Muscle of leg (tissue), 11 donors: ENCODE data around the gene PRKCZ. TPM values are rescaled to one million over a fixed set of nuclear protein-coding genes. Genes with fewer than 3 reads are reported as not detected.

ENCODE experiments used
- DNase-seq: peaks from one replicate; pipeline ENCODE4 v3.0.0; 2013
- H3K27ac ChIP-seq: one replicate; pipeline ENCODE4 v1.5.1; 2013; ENCODE audit warnings: mild to moderate bottlenecking, low read length, control low read depth
- H3K27me3 ChIP-seq: one replicate; pipeline ENCODE4 v1.6.1; 2013; ENCODE audit warnings: low read length; ENCODE audit not compliant: control insufficient read depth, insufficient read depth
- H3K36me3 ChIP-seq: one replicate; pipeline ENCODE4 v1.6.1; 2013; ENCODE audit warnings: low read length; ENCODE audit not compliant: control insufficient read depth, insufficient read depth
- H3K4me1 ChIP-seq: one replicate; pipeline ENCODE4 v1.6.1; 2013; ENCODE audit warnings: low read length; ENCODE audit not compliant: control insufficient read depth, insufficient read depth
- H3K4me3 ChIP-seq: one replicate; pipeline ENCODE4 v1.5.1; 2013; ENCODE audit warnings: low read length, control low read depth
- H3K9me3 ChIP-seq: replicated peaks from 2 replicates; pipeline ENCODE4 v1.6.1; 2013; ENCODE audit warnings: low read depth, low read length; ENCODE audit not compliant: control insufficient read depth
- WGBS: methylation state at CpG from one replicate; pipeline ENCODE4 v1.1.5; 2013; ENCODE audit warnings: missing lambda C conversion rate; ENCODE audit not compliant: insufficient coverage; 5-methylcytosine and 5-hydroxymethylcytosine counted together
- polyA plus RNA-seq, 8 donors: library from polyadenylated mRNA; unstranded; fragments of 120-200 nt; gene quantifications; one replicate each; pipeline versions ENCODE4 v1.2.1 to v1.2.3, GENCODE V29; 2013; ENCODE audit warnings: inconsistent platforms in 1 of 8, low replicate concordance in 1 of 8; ENCODE audit not compliant: insufficient read length in 8 of 8, insufficient read depth in 1 of 8
- total RNA-seq: library from RNA; stranded (reverse); fragments of 120-200 nt; gene quantifications from one replicate; pipeline ENCODE4 v1.2.4, GENCODE V29; 2013

Gene PRKCZ
- total and polyA plus RNA-seq, 9 donors, result 4.0 to 10.5 (median 5.7) TPM

DNA sequence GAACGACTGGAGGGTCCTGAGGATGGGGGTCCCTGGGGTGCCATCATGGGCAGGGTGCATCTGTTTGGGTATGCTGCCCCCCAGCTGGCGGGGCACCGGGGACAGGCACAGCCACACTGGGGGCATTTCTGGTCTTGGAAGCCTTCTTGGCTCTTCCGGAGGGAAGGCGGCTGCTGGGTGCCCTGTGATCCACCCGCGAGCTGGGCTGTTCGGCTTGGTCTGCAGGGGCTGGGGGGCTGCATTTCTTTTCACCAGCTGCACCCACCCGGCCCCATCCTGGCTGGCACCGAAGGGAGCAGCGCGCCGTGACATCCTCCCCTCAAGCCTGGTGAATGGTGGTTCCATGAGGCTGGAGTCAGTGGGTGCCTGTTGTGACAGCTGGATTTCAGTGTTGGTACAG, 132.2 kb downstream of the PRKCZ start:
- H3K9me3 ChIP-seq, result no peaks in the 10 kb centered on the region
- H3K36me3 ChIP-seq, result peaks cover 16% of the 10 kb centered on the region
- 89% methylated on average over 12 of the region's 13 CpGs for WGBS
- H3K4me1 ChIP-seq, result peaks cover 16% of the 10 kb centered on the region
- no peaks in the 10 kb centered on the region for H3K27me3 ChIP-seq
- H3K4me3 ChIP-seq, result no peak overlapping the region
- DNase-seq, result no peak
- no peak overlapping the region for H3K27ac ChIP-seq

- Histone ChIP-seq H3K4me3 (no peak overlapping the region), H3K27ac (no peak overlapping the region), H3K36me3 (peaks cover 16% of the 10 kb centered on the region), H3K9me3 (no peaks in the 10 kb centered on the region), H3K4me1 (peaks cover 15% of the 10 kb centered on the region), H3K27me3 (no peaks in the 10 kb centered on the region)
- DNase-seq, result no peak
- 90% methylated on average over 15 of the region's 15 CpGs for WGBS
Observed at GRCh38 chr1:2183937-2184334, 133.7 kb downstream of the PRKCZ start.

DNA sequence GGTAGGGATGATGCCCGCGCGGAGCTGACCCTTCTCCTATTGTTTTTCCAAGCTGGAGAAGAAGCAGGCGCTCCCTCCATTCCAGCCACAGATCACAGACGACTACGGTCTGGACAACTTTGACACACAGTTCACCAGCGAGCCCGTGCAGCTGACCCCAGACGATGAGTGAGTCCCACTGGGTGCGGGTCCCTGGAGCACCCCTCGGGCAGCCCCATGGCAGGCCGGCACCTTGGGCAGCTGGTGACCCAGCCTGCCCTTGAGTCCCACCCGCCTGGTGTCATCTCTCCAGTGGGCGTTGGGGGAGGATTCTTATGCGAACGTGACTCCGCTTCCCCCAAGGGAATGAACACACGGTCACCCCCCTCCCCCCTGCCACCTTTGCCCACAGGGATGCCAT, 134.3 kb downstream of the PRKCZ start:
- DNase-seq, result no peak
- Histone ChIP-seq H3K36me3 (peaks cover 16% of the 10 kb centered on the region), H3K27ac (no peak overlapping the region), H3K4me3 (no peak overlapping the region), H3K9me3 (no peaks in the 10 kb centered on the region), H3K4me1 (peaks cover 14% of the 10 kb centered on the region), H3K27me3 (no peaks in the 10 kb centered on the region)
- WGBS, result 91% methylated on average over 15 of the region's 18 CpGs

GRCh38 chr1:2184934-2185333, 134.7 kb downstream of the PRKCZ start:
- Histone ChIP-seq H3K4me1 (peaks cover 14% of the 10 kb centered on the region), H3K27ac (no peak overlapping the region), H3K9me3 (no peaks in the 10 kb centered on the region), H3K27me3 (no peaks in the 10 kb centered on the region), H3K4me3 (no peak overlapping the region), H3K36me3 (peaks cover 16% of the 10 kb centered on the region)
- no peak for DNase-seq
- WGBS, result 93% methylated on average over 33 of the region's 33 CpGs

- DNase-seq, result no peak
- peaks cover 21% of the 10 kb centered on the region for H3K4me1 ChIP-seq
- no peaks in the 10 kb centered on the region for H3K9me3 ChIP-seq
- WGBS, result 92% methylated on average over 29 of the region's 38 CpGs
- peaks cover 18% of the 10 kb centered on the region for H3K36me3 ChIP-seq
- H3K27ac ChIP-seq, result no peak overlapping the region
- H3K27me3 ChIP-seq, result no peaks in the 10 kb centered on the region
- H3K4me3 ChIP-seq, result no peak overlapping the region
Observed at GRCh38 chr1:2185880-2186855, 136.0 kb downstream of the PRKCZ start.

DNA sequence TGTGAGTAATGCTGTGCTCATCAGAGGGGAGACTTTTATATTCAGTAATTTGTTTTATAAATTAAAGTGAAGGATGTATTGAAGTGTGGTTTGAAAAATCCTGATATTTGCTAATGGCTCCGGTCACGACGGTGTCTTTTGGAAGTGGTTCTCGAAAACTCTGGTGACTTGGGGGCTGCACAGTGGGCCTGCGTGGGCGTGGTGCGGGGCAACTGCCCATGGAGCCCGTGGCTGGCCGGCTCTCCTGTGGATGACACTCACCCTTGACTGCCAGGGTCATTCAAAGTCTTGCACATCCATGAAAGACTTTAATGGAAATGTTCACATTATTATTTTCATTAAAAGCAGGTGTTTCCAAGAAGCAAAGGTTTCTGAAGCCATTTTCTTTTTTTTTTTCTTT, 136.7 kb downstream of the PRKCZ start:
- WGBS, result 93% methylated on average over 7 of the region's 9 CpGs
- Histone ChIP-seq H3K4me1 (peaks cover 25% of the 10 kb centered on the region), H3K36me3 (peaks cover 18% of the 10 kb centered on the region), H3K27ac (no peak overlapping the region), H3K9me3 (no peaks in the 10 kb centered on the region), H3K27me3 (no peaks in the 10 kb centered on the region), H3K4me3 (no peak overlapping the region)
- no peak for DNase-seq

DNA sequence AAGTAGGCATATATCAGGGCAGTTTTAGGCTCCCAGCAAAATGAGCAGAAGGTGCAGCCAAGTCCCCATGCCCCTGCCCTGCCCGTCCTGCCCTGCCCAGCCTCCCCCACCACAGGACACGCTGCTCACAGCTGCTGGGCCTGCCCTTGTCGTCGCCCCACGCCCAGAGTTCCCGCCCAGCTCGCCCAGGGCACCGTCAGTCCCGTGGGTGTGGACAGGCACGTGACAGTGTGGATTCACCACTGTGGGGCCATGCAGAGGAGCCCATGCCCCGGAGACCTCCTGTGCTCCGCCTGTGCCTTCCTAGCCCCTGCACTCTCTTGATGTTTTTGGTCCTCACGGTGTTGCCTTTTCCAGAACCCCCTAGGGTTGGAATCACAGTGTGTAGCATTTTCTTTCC, 137.4 kb downstream of the PRKCZ start:
- DNase-seq, result no peak
- peaks cover 32% of the 10 kb centered on the region for H3K4me1 ChIP-seq
- H3K4me3 ChIP-seq, result no peak overlapping the region
- 67% methylated on average over 12 of the region's 13 CpGs for WGBS
- no peak overlapping the region for H3K27ac ChIP-seq
- no peaks in the 10 kb centered on the region for H3K27me3 ChIP-seq
- no peaks in the 10 kb centered on the region for H3K9me3 ChIP-seq
- peaks cover 18% of the 10 kb centered on the region for H3K36me3 ChIP-seq

DNA sequence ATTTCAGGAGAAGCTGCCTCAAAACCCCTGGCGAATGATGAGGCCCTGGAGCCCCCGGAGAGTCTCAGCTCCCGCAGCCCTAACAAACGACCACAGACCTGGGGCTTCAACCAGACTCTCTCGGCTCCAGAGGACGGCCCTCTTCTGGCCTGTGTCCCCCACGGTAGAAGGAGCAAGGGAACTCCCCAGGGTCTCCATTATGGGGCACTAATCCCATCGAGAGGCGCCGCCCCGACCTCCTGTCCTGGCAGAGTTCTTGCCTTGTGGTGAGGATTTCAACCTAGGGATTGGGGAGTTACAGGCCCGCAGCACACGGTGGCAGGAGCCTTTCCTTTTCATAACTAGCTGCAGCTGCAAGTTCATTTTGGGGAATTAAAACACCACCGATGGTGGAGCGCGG, 138.1 kb downstream of the PRKCZ start:
- Histone ChIP-seq H3K36me3 (peaks cover 18% of the 10 kb centered on the region), H3K27me3 (no peaks in the 10 kb centered on the region), H3K9me3 (no peaks in the 10 kb centered on the region), H3K4me3 (no peak overlapping the region), H3K27ac (no peak overlapping the region), H3K4me1 (peaks cover 37% of the 10 kb centered on the region)
- DNase-seq, result no peak
- WGBS, result 74% methylated on average over 11 of the region's 16 CpGs

DNA sequence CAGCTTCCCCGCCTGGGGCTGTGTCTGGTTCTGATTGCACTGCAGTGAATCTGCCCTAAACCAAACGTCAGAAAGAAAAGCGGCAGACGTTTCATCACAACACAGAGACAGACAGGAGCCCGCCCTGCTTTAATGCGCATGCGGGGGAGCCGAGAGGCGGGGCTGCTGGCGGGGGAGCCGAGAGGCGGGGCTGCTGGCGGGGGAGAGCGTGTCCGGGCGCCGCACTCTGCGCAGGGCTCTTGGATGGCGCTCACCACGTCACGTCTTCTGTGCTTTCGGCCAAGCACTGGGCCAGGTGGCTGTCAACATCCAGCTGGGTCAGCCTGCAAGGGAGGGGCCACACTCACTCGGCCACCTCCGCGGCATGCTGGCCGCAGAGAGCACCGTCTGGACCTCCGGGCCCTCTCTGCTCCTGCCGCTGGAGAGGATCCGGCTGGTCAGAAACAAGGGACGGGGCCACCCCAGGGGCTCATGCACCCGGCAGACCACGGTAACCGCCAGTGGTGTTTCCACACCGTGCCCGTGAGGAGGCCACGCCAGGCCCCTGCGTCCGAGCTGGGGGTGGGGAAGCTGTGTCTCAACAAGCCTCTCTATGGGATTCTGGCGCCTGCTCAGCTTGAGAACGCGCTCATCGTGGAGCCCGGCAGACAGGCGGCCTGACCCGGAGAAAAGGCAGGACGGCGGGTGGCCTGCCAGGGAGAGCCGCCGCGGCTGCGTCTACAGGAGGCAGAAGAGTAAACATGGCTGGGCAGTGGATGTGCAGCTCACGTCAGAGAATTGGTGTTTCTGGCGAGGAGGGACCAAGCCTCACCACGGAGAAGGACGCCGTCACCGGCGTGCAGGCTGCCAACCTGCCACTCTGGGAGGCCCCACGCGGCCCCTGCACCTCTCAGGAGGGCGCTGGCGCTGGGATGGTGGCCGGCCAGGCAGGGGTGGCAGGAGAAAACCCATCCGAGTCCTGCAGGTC, 139.5 kb downstream of the PRKCZ start:
- WGBS, result 8% methylated on average over 60 of the region's 65 CpGs
- Histone ChIP-seq H3K27ac (peak overlapping the region; percentile 97), H3K4me1 (peaks cover 45% of the 10 kb centered on the region), H3K9me3 (no peaks in the 10 kb centered on the region), H3K27me3 (no peaks in the 10 kb centered on the region), H3K36me3 (peaks cover 12% of the 10 kb centered on the region), H3K4me3 (peak overlapping the region; percentile 58)
- peak; percentile 98 for DNase-seq

- DNase-seq, result peak; percentile 45
- Histone ChIP-seq H3K4me1 (peaks cover 52% of the 10 kb centered on the region), H3K27ac (peak overlapping the region; percentile 97), H3K9me3 (no peaks in the 10 kb centered on the region), H3K27me3 (no peaks in the 10 kb centered on the region), H3K36me3 (peaks cover 6% of the 10 kb centered on the region), H3K4me3 (peak overlapping the region; percentile 58)
- 62% methylated on average over 19 of the region's 19 CpGs for WGBS
Observed at GRCh38 chr1:2190491-2190976, 140.3 kb downstream of the PRKCZ start.
